ENCODE data around the gene KCNQ1.

The KCNQ1 gene

GRCh38 chr11:2535673-2536439 lies 91.0 kb downstream of the KCNQ1 start:
- DNase-seq = no peak

- DNase-seq = no peak
Measured at GRCh38 chr11:2536440-2536989, 91.7 kb downstream of the KCNQ1 start.

DNA sequence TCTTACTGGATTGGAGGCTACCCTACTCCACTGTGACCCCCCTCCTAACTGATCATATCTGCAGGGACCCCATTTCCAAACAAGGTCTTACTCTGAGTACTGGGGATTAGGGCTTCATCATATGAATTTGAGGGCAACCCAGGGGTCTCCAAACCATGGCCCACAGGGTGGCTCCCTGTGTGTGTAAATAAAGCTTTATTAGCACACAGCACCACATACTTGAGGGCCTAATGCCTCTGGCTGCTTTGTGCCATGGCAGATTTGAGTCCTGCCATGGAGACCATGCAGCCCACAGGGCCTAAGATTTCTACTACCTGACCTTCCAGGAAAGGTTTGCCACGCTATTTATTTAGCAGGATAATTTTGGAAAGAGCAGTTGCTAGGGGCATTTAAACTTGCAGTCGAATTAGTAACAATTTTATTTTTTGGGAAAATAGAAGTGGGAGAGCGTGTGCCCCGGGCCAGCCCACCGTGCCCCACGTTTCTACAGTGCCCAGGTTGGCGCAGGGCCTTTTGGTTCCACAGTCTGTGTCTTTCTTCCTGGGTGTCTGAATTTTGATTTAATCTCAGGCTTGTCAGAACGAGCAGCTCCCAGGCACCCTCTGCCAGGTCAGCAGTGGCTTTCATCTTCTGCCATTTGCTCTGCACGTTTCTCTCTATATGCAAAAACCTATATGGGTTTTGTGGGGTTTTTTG lies 92.3 kb downstream of the KCNQ1 start:
- no peak for DNase-seq

DNA sequence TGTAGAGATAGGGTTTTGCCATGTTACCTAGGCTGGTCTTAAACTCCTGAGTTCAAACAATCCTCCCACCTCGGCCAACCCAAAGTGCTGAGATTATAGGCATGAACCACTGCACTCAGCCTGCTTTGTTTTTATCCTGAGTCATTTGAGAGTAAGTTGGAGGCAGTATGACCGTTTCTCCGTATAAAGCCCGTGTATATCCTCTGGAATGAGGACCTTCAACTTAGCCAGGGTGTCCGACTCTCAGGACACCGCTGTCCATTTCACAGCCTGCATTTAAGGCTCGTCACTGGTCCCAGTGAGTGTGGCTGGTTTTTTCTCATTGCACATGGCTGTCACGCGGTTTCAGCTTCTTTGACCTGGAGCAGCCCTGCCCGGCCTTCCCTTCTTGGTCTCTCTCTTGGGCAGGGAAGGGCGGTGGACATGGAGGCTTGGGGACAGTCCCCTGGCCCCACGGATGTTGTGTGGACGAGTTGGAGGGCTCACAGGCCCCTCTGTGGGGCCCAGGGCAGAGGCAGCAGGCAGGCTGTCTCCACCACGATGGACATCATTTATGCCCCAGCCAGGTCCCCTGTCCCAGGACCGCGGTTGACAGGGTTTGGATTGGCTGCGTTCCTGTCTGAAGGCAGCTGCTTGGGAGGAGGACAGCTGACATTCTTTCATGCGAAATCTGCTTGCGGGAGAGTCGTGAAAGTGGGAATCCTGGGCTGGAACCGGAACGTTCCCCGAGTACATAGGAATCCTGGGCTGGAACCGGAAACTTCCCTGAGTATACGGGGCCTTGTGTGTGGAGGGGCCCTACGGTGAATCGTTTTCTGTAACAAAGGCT lies 93.3 kb downstream of the KCNQ1 start:
- DNase-seq = no peak

- no peak for DNase-seq
Measured at GRCh38 chr11:2538951-2539350, 94.1 kb downstream of the KCNQ1 start.

- DNase-seq = no peak
Measured at GRCh38 chr11:2539371-2540222, 94.8 kb downstream of the KCNQ1 start.

- DNase-seq = no peak
Measured at GRCh38 chr11:2540223-2540991, 95.6 kb downstream of the KCNQ1 start.

DNA sequence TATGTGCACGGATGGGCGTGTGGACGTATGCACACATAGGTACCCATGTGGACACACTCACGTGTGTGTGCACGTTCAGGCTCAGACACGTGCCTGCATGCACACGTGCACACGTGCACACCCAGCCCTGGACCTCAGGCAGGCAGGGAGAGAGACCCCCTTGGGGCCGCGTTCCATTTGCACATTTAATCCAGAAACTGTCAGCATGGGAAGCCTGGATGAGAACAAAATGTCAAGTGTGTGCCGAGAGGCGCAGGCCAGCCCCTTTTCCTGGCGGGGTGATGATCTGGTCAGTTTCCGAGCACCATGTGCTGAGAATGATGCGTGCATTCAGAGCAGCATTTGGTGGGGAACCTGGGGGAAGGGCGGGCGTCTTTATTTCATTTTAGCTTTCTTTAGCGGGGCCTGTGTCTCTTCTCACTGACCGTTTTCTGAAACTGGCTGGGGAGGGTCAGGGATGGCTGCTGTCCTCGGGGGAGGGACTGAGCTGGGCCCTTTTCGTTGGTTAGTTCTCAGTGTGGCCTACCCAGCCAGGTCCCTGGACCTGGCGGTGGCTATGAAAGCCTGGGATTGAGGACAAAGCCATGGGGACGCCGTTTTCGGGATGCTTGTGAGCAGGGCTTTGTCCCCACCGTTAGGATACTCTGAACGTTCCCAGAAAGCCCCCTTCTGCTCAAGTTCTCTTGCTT lies 96.3 kb downstream of the KCNQ1 start:
- DNase-seq = no peak

- no peak for DNase-seq
Measured at GRCh38 chr11:2541881-2542361, 97.1 kb downstream of the KCNQ1 start.

GRCh38 chr11:2542406-2542805 lies 97.6 kb downstream of the KCNQ1 start:
- no peak for DNase-seq

DNA sequence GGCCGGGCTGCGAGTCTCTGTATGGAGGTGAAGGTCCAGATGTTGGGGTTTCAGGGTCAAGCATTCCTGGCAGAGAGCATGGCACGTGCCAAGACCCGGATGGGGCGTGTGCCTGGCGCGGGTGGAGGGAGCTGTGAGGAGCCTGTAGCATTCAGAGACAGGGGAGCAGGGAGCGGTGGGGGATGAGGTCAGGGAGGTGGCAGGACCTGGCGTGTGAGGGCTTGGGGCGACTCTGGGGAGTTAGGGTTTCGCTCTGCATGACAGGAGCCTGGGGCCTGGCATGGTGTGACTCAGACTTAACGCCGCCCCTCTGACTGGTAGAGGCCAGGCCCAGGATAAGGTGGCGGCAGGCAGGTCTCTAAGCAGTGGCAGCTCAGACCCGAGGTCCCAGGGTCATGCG lies 103.0 kb downstream of the KCNQ1 start:
- DNase-seq = no peak

DNA sequence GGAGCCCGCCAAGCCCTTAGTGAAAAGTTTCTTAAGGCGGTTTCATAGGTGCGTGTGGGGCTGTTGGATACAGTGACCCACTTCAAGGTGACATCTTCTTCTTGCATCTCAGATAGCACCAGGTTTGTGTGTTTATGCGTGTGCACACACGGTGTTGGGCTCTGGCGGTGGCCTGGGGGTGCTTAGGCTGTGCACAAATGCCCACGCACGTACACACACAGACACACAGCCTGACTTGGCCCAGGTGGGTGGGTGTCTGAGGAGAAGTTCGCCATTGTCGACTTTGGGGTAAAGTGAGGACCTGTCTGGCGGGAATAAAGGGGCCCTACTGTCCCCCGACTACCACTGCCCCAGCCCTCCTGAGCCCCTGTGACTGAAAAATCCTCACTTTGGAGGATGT lies 103.8 kb downstream of the KCNQ1 start:
- DNase-seq = no peak

GRCh38 chr11:2549080-2549479 lies 104.3 kb downstream of the KCNQ1 start:
- no peak for DNase-seq

DNA sequence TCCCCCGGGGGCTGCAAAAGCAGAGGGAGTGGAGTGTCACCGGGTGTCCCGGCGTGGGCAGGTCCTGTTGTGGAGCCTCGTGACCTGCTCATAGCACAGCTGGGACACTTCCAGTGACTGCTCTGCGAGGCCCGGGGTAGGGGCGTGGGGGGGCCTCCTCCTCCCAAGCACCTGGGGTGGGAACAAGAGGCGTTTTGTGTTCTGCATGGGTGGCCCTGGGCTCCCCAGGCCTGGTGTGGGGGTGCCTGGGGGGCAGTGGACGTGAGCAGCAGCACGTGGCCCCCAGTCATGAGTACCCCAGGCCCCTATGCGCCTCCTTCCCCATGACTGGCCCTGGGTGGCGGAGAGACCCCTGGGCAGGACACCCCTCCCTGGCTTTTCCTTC lies 104.7 kb downstream of the KCNQ1 start:
- no peak for DNase-seq

- DNase-seq = no peak
Measured at GRCh38 chr11:2549876-2550605, 105.2 kb downstream of the KCNQ1 start.

GRCh38 chr11:2550606-2550970 lies 105.8 kb downstream of the KCNQ1 start:
- no peak for DNase-seq

GRCh38 chr11:2551131-2551530 lies 106.3 kb downstream of the KCNQ1 start:
- no peak for DNase-seq

DNA sequence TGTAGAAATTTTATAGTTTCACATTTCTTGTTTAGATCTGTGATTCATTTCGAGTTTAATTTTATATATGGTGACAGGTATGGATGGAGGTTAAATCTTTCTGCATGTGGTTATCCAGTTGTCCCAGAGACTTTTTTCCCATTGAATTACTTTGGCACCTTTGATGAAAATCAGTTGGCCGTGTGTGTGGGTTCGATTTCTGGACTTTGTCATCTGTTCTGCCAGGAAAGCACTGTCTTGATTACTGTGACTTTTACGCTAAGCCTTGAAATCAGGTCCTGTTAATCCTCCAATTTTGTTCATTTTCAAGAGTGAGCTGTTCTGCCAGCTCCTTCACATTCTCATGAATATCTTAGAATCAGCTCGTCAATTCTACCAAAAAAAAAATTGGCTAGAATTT lies 107.4 kb downstream of the KCNQ1 start:
- DNase-seq = no peak

- no peak for DNase-seq
Measured at GRCh38 chr11:2553198-2553597, 108.4 kb downstream of the KCNQ1 start.

- DNase-seq = no peak
Measured at GRCh38 chr11:2553886-2554285, 109.1 kb downstream of the KCNQ1 start.
